SK-N-SH (cell line): ENCODE measurements around the gene CCDC171.

ENCODE experiments used
- CTCF ChIP-seq: fragments of 200-600 bp; sonication (generic); IDR thresholded peaks from 2 replicates; pipeline ENCODE4 v1.6.1; 2017; ENCODE audit warnings: antibody characterized with exemption, mild to moderate bottlenecking, moderate library complexity
- EZH2phosphoT487 ChIP-seq: fragments of 200-600 bp; sonication (generic); IDR thresholded peaks from 2 replicates; pipeline ENCODE4 v1.6.1; 2017; ENCODE audit warnings: low read depth, mixed run types, mild to moderate bottlenecking, antibody characterized with exemption, moderate library complexity, borderline replicate concordance
- MAX ChIP-seq: IDR thresholded peaks from 2 replicates; pipeline ENCODE4 v1.4.0; 2012; ENCODE audit warnings: low read depth
- POLR2AphosphoS5 ChIP-seq: IDR thresholded peaks from 2 replicates; pipeline ENCODE4 v1.6.1; 2012; ENCODE audit warnings: low read depth, low read length
- RCOR1 ChIP-seq: fragments of 150-350 bp; IDR thresholded peaks from 2 replicates; pipeline ENCODE4 v1.6.1; 2017; ENCODE audit warnings: antibody characterized with exemption, low read length
- SIN3A ChIP-seq: IDR thresholded peaks from 2 replicates; pipeline ENCODE4 v1.6.1; 2012; ENCODE audit warnings: low read depth, mild to moderate bottlenecking, low read length, moderate library complexity, borderline replicate concordance
- TAF1 ChIP-seq: IDR thresholded peaks from 2 replicates; pipeline ENCODE4 v1.6.1; 2012; ENCODE audit warnings: low read depth, mild to moderate bottlenecking, low read length, moderate library complexity, borderline replicate concordance
- TEAD4 ChIP-seq: IDR thresholded peaks from 2 replicates; pipeline ENCODE4 v1.4.0; 2012; ENCODE audit warnings: mild to moderate bottlenecking, borderline replicate concordance; ENCODE audit not compliant: insufficient read depth
- YY1 ChIP-seq: IDR thresholded peaks from 2 replicates; pipeline ENCODE4 v1.4.0; 2012; ENCODE audit warnings: low read depth, mild to moderate bottlenecking

- TF ChIP-seq SIN3A, result no peak
- no peak for TF ChIP-seq RCOR1
- TF ChIP-seq POLR2AphosphoS5, result no peak
- TF ChIP-seq MAX, result no peak
- TF ChIP-seq CTCF, result no peak
- TF ChIP-seq TEAD4, result no peak
- no peak for TF ChIP-seq TAF1
- no peak for TF ChIP-seq EZH2phosphoT487
- TF ChIP-seq YY1, result no peak
Observed at GRCh38 chr9:15584379-15584778, 31.5 kb downstream of the CCDC171 start.
